AG04450 (cell line): Measurements from ENCODE around the gene ETV5. TPM values are rescaled to one million over a fixed set of nuclear protein-coding genes. Genes with fewer than 3 reads are reported as not detected.

Source experiments
- CTCF ChIA-PET: fragments of 300-600, 350-600 bp; formaldehyde crosslinking; extraction: SDS; loops from one replicate; lab custom pipeline; 2022; ENCODE audit warnings: antibody characterized with exemption, inconsistent platforms; lab: Charles Lee
- POLR2A ChIA-PET: fragments of 350-600 bp; formaldehyde crosslinking; extraction: SDS; loops from one replicate; lab custom pipeline; 2021; ENCODE audit warnings: antibody characterized with exemption, inconsistent platforms; lab: Yijun Ruan, JAX
- DNase-seq: peaks from one replicate; pipeline ENCODE4 v3.0.0-alpha.2; 2011; ENCODE audit warnings: low read depth, low spot score
- H3K27ac ChIP-seq: one replicate; pipeline ENCODE4 v1.5.1; 2012; ENCODE audit warnings: low read depth, low read length, control low read depth
- H3K27me3 ChIP-seq: one replicate; pipeline ENCODE4 v1.6.0; 2012; ENCODE audit warnings: low read length; ENCODE audit not compliant: control insufficient read depth, insufficient read depth
- H3K4me3 ChIP-seq: 2 replicates; pipeline ENCODE4 v1.5.1; 2011; ENCODE audit warnings: mild to moderate bottlenecking, low read depth, low read length, control low read depth
- H3K9me3 ChIP-seq: 2 replicates; pipeline ENCODE4 v1.5.1; 2012; ENCODE audit warnings: low read length; ENCODE audit not compliant: control insufficient read depth, insufficient read depth
- polyA plus RNA-seq: library from polyadenylated mRNA; depleted of rRNA; stranded (reverse); fragments of >200 nt; gene quantifications from 2 replicates; pipeline ENCODE4 v1.2.3, GENCODE V29; 2011
- TF ChIP-seq, protein P1 (sequence below): IDR thresholded peaks from 2 replicates; pipeline ENCODE4 v1.5.1; 2011; ENCODE audit warnings: low read depth, low read length, control low read depth, inconsistent platforms

ETV5 gene
- polyA plus RNA-seq, 1 experiment: 33.7 TPM

DNA sequence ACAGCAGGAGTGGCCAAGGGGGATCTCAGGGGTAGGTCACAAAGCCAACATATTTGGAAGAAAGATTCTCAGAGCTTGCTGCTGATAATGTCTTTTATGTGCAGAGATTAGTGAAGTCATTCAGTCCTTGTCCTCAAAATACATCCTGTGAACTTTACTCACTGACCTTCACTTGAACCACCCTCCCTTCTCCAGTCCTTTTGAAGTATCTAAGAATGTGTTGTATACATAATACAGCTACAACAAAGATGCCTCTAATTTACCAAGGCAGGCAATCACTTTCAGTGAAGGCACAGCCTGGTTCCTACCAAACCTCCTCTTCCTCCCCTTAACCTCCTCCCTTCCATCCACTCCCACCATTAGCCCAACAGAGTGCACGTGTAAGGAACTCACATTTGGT, 38.3 kb downstream of the ETV5 start:
- Histone ChIP-seq H3K27me3 (no peaks in the 10 kb centered on the region), H3K9me3 (no peaks in the 10 kb centered on the region), H3K4me3 (no peak overlapping the region), H3K27ac (no peak overlapping the region)
- DNase-seq: no peak
- TF ChIP-seq, protein P1, sequence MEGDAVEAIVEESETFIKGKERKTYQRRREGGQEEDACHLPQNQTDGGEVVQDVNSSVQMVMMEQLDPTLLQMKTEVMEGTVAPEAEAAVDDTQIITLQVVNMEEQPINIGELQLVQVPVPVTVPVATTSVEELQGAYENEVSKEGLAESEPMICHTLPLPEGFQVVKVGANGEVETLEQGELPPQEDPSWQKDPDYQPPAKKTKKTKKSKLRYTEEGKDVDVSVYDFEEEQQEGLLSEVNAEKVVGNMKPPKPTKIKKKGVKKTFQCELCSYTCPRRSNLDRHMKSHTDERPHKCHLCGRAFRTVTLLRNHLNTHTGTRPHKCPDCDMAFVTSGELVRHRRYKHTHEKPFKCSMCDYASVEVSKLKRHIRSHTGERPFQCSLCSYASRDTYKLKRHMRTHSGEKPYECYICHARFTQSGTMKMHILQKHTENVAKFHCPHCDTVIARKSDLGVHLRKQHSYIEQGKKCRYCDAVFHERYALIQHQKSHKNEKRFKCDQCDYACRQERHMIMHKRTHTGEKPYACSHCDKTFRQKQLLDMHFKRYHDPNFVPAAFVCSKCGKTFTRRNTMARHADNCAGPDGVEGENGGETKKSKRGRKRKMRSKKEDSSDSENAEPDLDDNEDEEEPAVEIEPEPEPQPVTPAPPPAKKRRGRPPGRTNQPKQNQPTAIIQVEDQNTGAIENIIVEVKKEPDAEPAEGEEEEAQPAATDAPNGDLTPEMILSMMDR: no peak
- POLR2A ChIA-PET: interaction anchor here (1.1 kb wide), 1 partner anchor 38 kb away, joined by 3 read pairs; the partner anchor contains the start of gene ETV5
- CTCF ChIA-PET: no interaction called here

DNA sequence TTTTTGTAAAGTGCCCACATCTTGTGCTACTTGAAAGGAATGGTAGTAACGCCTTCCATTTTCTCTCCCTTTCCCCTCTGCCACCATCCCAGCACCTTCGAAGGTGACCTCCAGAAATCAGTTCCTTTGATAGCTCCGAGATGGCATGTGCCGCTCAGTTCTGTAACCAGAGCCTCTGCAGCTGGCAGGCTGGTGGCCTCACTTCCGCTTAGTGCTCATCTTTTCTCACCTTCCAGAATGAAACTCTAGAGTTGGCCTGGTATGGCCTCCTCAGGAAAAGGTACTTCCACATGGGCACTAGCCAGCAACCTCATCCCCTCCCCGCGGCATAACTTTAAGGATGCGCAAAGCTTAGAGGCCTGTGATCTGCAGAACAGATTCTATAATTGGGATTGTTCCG, 38.8 kb downstream of the ETV5 start:
- TF ChIP-seq, protein P1: no peak
- no peak for DNase-seq
- H3K4me3 ChIP-seq: no peak overlapping the region
- H3K27me3 ChIP-seq: no peaks in the 10 kb centered on the region
- ChIA-PET POLR2A (no interaction called here), CTCF (no interaction called here)
- H3K9me3 ChIP-seq: no peaks in the 10 kb centered on the region
- no peak overlapping the region for H3K27ac ChIP-seq

DNA sequence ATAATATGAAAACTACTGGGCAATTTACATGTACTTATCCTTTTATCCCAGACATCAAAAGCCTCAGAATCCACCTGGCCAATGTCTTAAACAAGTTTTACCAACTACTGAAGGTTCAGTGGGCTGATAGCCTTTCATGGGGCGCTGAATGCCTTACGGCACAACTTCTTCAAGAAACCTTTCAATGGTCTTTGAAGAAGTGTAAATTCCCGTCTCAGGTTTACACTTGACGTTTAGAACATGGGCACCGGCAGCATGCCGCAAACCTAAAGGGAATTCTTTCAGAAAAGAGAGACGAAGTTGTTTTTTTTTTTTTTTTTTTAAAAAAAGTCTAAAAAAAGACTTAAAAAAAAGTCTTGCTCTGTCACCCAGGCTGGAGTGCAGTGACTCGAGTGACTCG, 39.7 kb downstream of the ETV5 start:
- H3K9me3 ChIP-seq: no peaks in the 10 kb centered on the region
- H3K27me3 ChIP-seq: no peaks in the 10 kb centered on the region
- ChIA-PET CTCF (interaction anchor here (1.0 kb wide), 1 partner anchor 471 kb away, joined by 3 read pairs; no protein-coding TSS in a partner anchor), POLR2A (no interaction called here)
- H3K4me3 ChIP-seq: no peak overlapping the region
- TF ChIP-seq, protein P1: no peak
- H3K27ac ChIP-seq: no peak overlapping the region
- no peak for DNase-seq

DNA sequence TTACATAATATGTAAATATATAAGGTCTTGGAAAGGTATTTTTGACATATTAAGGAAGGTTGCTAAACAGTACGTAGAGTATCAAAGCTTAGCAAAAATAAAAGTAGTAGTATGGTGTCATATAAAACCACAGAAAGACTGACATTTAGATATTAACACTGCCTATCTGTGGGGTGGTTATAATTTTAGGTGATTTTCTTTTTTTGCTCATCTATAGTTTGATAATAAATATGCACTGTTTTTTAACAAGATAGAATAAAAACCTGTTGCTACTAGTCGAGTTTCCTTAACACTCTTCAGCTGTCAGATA, 40.7 kb downstream of the ETV5 start:
- ChIA-PET POLR2A (no interaction called here), CTCF (interaction anchor here (1.0 kb wide), 1 partner anchor 472 kb away, joined by 3 read pairs; no protein-coding TSS in a partner anchor)
- no peaks in the 10 kb centered on the region for H3K9me3 ChIP-seq

DNA sequence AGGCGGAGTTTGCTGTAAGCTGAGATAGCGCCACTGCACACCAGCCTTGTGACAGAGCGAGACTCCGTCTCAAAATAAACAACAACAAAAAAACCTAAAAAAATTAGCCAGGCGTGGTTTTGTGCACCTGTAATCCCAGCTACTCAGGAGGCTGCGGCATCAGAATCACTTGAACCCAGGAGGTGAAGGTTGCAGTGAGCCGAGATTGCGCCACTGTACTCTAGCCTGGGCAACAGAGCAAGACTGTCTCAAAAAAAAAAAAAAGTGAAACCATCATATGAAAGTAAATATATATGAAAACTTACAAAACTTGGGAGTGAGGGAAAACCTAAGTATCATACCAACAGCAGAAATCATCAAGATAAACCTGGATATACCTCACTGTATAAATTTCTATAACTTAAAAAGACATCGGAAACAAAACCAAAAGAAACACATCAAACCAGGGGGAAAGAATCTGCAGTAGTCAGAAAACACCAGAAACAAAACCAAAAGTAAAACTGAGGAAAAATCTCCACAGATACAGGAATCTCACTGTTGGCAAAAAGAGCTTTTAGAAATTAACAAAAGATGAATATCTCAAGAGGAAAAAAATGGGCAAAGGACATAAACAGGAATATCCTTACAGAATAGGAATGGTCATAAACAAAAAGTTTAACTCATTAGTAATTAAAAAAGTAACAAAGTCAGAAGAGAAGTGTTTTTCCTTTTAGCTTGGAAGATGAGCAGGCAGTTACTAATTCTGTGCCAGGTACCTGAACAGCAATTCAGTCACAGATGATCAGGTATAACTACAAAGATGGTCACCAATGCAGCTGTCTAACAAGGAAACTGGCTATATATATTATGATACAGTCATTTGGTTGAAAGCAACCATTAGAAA, 41.3 kb downstream of the ETV5 start:
- ChIA-PET POLR2A (no interaction called here), CTCF (no interaction called here)
- H3K4me3 ChIP-seq: no peak overlapping the region
- DNase-seq: no peak
- TF ChIP-seq, protein P1: no peak
- H3K27ac ChIP-seq: no peak overlapping the region
- H3K27me3 ChIP-seq: no peaks in the 10 kb centered on the region
- no peaks in the 10 kb centered on the region for H3K9me3 ChIP-seq

More for the DNA sequence above, 40.7 kb downstream of the ETV5 start:
- H3K27ac ChIP-seq: no peak overlapping the region
- TF ChIP-seq, protein P1: no peak
- H3K4me3 ChIP-seq: no peak overlapping the region
- no peaks in the 10 kb centered on the region for H3K27me3 ChIP-seq
- no peak for DNase-seq
